ENCODE measurements around the gene CEP131.

DNA sequence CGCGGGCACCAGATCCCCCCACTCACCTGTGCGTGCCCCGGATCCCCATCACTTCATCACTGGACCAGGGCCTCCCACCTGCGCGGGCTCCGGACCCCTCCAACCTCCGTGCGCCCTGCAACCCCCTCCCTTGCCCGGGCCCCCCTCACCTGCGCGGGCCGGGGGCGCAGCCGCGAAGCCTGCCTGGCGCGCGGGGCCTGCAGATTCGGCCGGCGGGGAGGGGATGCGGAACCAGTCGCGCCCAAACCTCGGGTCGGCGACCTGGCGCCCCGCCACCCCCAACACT lies 202 bp downstream of the CEP131 start:
- TF ChIP-seq, protein P1, sequence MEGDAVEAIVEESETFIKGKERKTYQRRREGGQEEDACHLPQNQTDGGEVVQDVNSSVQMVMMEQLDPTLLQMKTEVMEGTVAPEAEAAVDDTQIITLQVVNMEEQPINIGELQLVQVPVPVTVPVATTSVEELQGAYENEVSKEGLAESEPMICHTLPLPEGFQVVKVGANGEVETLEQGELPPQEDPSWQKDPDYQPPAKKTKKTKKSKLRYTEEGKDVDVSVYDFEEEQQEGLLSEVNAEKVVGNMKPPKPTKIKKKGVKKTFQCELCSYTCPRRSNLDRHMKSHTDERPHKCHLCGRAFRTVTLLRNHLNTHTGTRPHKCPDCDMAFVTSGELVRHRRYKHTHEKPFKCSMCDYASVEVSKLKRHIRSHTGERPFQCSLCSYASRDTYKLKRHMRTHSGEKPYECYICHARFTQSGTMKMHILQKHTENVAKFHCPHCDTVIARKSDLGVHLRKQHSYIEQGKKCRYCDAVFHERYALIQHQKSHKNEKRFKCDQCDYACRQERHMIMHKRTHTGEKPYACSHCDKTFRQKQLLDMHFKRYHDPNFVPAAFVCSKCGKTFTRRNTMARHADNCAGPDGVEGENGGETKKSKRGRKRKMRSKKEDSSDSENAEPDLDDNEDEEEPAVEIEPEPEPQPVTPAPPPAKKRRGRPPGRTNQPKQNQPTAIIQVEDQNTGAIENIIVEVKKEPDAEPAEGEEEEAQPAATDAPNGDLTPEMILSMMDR (IDR thresholded peaks at IDR 0.05), result no peak
- TF ChIP-seq POLR2A (IDR thresholded peaks at IDR 0.05), result no peak
